Stomach (tissue), 9 donors: ENCODE measurements around the gene ADCY7. TPM values are rescaled to one million over a fixed set of nuclear protein-coding genes. Genes with fewer than 3 reads are reported as not detected.

Source experiments
- DNase-seq, 2 donors: peaks; one replicate each; pipeline versions ENCODE4 v3.0.0 to v3.0.0-alpha.2; 2013 to 2019
- H3K27ac ChIP-seq, 5 donors: fragments of 200-600 bp in 4 of 5; sonication (generic) in 4 of 5; one replicate each; pipeline ENCODE4 v1.5.1; 2013 to 2019; ENCODE audit warnings: mild to moderate bottlenecking in 1 of 5, moderate library complexity in 1 of 5
- H3K27me3 ChIP-seq, 3 donors: fragments of 200-600 bp; sonication (generic); one replicate each; pipeline ENCODE4 v1.5.1; 2017 to 2019; ENCODE audit warnings: mixed run types in 1 of 3
- H3K36me3 ChIP-seq, 4 donors: fragments of 200-600 bp; sonication (generic); 1 replicate in 3 of 4; 2 replicates in 1 of 4; pipeline ENCODE4 v1.5.1; 2016 to 2019
- H3K4me1 ChIP-seq, 4 donors: fragments of 200-600 bp; sonication (generic); one replicate each; pipeline ENCODE4 v1.5.1; 2016 to 2019
- H3K4me3 ChIP-seq, 4 donors: fragments of 200-600 bp; sonication (generic) in 3 of 4; one replicate each; pipeline ENCODE4 v1.5.1; 2016 to 2019; ENCODE audit warnings: mild to moderate bottlenecking in 1 of 4
- H3K9me3 ChIP-seq, 4 donors: fragments of 200-600 bp; sonication (generic); one replicate each; pipeline ENCODE4 v1.5.1; 2016 to 2019
- EP300 ChIP-seq: sonication (generic); formaldehyde crosslinking; IDR thresholded peaks from one replicate; pipeline ENCODE4 v1.6.1; 2017; ENCODE audit warnings: antibody characterized with exemption
- POLR2A ChIP-seq, 4 donors: fragments of 450-650 bp; IDR thresholded peaks; one replicate each; pipeline ENCODE4 v1.6.1; 2016; ENCODE audit warnings: antibody characterized with exemption in 4 of 4, control low read depth in 2 of 4, mild to moderate bottlenecking in 1 of 4, moderate library complexity in 1 of 4
- POLR2AphosphoS5 ChIP-seq, 3 donors: sonication (generic); formaldehyde crosslinking; IDR thresholded peaks; one replicate each; pipeline ENCODE4 v1.6.1; 2016; ENCODE audit warnings: antibody characterized with exemption in 3 of 3
- WGBS, 5 donors: extraction: QIAGEN DNeasy Blood & Tissue Kit in 3 of 5; methylation state at CpG; one replicate each; pipeline versions ENCODE4 v1.1.5 to v1.1.7; 2013 to 2018; 5-methylcytosine and 5-hydroxymethylcytosine counted together
- intact Hi-C: fragments of 100-400 bp; cut with DNase I; formaldehyde crosslinking; loops from one replicate; pipeline ENCODE4 v1.15.1; 2023; ENCODE audit warnings: low total_unique reads
- polyA plus RNA-seq, 3 donors: library from polyadenylated mRNA; stranded (reverse); fragments of 200-250 nt; gene quantifications; one replicate each; pipeline ENCODE4 v1.2.3, GENCODE V29; 2013
- total RNA-seq, 5 donors: library from RNA; depleted of rRNA; stranded (reverse); fragments of >200 nt; gene quantifications; one replicate each; pipeline versions ENCODE4 v1.1.0 to v1.2.3, GENCODE V29; 2014 to 2016
- TF ChIP-seq, protein P1 (sequence below), 7 experiments: fragments of 450-650 bp in 4 of 7; fragments of 200-600 bp in 3 of 7; sonication (generic) in 3 of 7; IDR thresholded peaks; one replicate each; pipeline ENCODE4 v1.5.1; 2016 to 2019; ENCODE audit warnings: antibody characterized with exemption in 7 of 7, control low read depth in 2 of 7, mild to moderate bottlenecking in 1 of 7
- donor health status: healthy with polysubstance abuse.
- donor health status: Bipolar disorder and iron deficiency.
- donor health status: healthy.

The ADCY7 gene
- total and polyA plus RNA-seq, 8 donors = 0.76 to 216 (median 16.5) TPM

DNA sequence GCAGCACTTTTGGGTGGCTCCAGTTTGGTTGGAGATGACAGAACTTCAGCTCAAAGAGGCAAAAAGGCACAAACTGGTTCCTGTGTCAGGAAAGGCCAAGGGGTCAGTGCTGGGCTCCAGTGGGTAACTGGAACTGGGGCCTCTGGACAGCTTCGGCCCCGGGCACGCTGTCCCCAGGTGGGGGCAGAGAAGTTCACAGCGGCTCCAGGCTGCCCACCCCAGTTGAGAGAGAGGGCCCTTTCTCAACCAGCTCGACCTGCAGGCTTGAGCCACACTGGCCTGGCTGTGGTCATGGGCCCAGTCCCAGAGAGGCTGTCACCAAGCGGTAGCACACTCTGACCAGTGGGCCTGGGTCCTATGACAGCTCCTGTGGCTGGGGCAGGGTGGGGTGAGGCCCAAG is 24.5 kb downstream of the ADCY7 start:
- H3K27ac ChIP-seq = no peak overlapping the region
- no peaks in the 10 kb centered on the region for H3K4me1 ChIP-seq
- intact Hi-C loops = no loop called here
- H3K9me3 ChIP-seq = no peaks in the 10 kb centered on the region
- peaks cover 11 to 71% (median 39%) of the 10 kb centered on the region in 4 donors for H3K36me3 ChIP-seq
- H3K4me3 ChIP-seq = no peak overlapping the region
- DNase-seq = no peak
- no peaks in the 10 kb centered on the region for H3K27me3 ChIP-seq
- WGBS, 5 donors = 92 to 96% (median 95%) methylated on average over 3 to 6 of the region's 6 CpGs
- TF ChIP-seq POLR2AphosphoS5 (IDR thresholded peaks at IDR 0.05) (no peak), POLR2A (IDR thresholded peaks at IDR 0.05) (no peak), EP300 (no peak)
- TF ChIP-seq, protein P1, sequence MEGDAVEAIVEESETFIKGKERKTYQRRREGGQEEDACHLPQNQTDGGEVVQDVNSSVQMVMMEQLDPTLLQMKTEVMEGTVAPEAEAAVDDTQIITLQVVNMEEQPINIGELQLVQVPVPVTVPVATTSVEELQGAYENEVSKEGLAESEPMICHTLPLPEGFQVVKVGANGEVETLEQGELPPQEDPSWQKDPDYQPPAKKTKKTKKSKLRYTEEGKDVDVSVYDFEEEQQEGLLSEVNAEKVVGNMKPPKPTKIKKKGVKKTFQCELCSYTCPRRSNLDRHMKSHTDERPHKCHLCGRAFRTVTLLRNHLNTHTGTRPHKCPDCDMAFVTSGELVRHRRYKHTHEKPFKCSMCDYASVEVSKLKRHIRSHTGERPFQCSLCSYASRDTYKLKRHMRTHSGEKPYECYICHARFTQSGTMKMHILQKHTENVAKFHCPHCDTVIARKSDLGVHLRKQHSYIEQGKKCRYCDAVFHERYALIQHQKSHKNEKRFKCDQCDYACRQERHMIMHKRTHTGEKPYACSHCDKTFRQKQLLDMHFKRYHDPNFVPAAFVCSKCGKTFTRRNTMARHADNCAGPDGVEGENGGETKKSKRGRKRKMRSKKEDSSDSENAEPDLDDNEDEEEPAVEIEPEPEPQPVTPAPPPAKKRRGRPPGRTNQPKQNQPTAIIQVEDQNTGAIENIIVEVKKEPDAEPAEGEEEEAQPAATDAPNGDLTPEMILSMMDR (IDR thresholded peaks at IDR 0.05) = no peak

DNA sequence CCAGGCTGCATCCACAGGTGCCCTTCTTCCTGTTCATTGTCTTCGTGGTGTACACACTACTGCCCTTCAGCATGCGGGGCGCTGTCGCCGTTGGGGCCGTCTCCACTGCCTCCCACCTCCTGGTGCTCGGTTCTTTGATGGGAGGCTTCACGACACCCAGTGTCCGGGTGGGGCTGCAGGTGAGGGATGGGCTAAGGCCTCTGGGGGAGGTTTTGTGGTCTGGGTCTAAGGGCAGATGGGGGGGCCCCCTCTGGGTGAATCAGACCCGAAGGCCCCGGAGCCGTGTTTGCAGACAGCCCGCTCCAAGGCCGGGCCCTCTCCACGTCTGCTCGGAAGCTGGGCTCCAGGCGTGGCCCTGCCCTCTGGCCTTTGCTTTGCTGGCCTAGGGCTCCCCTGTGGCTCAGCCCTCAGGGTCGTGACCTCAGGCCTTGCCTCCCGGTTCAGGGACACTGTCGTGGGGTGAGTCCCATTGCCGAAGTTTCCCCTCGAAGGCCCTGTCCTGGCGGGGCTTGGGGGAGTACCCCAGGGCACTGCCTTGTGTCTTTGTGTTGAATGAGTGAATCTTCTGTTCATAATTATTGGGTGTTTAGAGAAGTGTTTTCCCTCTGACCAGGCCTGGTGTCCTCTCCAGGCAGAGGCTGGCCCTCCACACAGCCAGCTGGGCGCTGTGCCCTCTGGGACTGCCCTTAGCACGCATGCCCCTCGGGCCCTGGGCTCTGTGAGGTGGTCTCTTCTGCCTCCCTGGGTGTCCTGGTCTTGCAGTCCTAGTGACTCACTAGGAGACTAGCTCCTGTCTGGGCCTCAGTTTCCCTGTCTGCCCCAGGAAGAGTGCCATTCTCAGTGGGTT is 25.6 kb downstream of the ADCY7 start:
- no peaks in the 10 kb centered on the region for H3K9me3 ChIP-seq
- DNase-seq = no peak
- intact Hi-C loops = no loop called here
- H3K27ac ChIP-seq = no peak overlapping the region
- WGBS, 5 donors = 84 to 92% (median 86%) methylated on average over 13 to 26 of the region's 26 CpGs
- TF ChIP-seq POLR2A (IDR thresholded peaks at IDR 0.05) (no peak), EP300 (no peak), POLR2AphosphoS5 (IDR thresholded peaks at IDR 0.05) (no peak)
- TF ChIP-seq, protein P1 (IDR thresholded peaks at IDR 0.05) = no peak
- H3K27me3 ChIP-seq = no peaks in the 10 kb centered on the region
- H3K4me1 ChIP-seq = no peaks in the 10 kb centered on the region
- H3K4me3 ChIP-seq = no peak overlapping the region
- peaks cover 11 to 73% (median 43%) of the 10 kb centered on the region in 4 donors for H3K36me3 ChIP-seq

DNA sequence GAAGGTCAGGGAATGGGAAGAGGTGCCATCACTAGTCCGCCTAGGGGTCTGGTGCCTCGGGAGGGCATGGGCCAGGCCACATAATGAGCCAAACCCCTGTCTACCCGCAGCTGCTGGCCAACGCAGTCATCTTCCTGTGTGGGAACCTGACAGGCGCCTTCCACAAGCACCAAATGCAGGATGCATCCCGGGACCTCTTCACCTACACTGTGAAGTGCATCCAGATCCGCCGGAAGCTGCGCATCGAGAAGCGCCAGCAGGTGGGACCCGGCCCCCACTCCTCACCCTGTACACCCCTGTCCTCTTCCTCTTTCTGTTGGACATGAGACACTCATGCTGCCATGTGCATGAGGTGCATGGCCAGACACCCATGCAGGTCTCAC is 26.2 kb downstream of the ADCY7 start:
- TF ChIP-seq POLR2AphosphoS5 (IDR thresholded peaks at IDR 0.05) (no peak), POLR2A (IDR thresholded peaks at IDR 0.05) (no peak), EP300 (no peak)
- TF ChIP-seq, protein P1 (IDR thresholded peaks at IDR 0.05) = no peak

DNA sequence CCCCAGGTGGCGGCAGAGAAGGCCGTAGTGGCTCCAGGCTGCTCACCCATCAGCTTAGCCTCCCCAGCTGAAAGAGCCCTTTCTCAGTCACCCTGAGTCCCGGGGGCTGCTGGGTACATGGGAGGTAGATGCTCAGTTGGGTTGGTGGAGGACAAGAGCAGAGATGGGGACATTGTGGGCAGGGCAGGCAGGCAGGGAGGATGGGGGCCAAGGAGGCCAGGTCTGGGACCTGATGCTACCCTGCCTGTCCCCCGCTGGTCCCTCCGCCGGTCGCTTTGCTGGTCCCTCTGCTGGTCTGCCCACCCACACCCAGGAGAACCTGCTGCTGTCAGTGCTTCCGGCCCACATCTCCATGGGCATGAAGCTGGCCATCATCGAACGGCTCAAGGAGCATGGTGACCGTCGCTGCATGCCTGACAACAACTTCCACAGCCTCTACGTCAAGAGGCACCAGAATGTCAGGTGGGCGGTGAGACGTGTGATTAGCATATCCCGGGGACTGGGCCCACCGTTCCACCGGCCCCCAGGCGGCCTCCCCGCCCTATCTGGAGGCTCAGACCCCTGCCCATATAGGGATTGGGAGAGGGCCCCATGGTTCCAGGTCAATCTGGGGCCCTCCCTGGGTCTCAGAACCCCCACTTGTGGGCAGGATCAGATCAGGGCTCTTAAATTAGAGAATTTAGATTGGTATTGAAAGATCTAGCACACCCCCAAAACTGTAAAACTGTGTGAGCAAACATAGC is 26.9 kb downstream of the ADCY7 start:
- DNase-seq = no peak
- no peak overlapping the region for H3K4me3 ChIP-seq

More for the DNA sequence above, 26.2 kb downstream of the ADCY7 start:
- intact Hi-C loops = no loop called here
- DNase-seq = no peak
- H3K4me1 ChIP-seq = no peaks in the 10 kb centered on the region
- no peak overlapping the region for H3K4me3 ChIP-seq
- no peaks in the 10 kb centered on the region for H3K27me3 ChIP-seq
- H3K9me3 ChIP-seq = no peaks in the 10 kb centered on the region
- H3K36me3 ChIP-seq = peaks cover 11 to 80% (median 46%) of the 10 kb centered on the region in 4 donors
- 93 to 99% (median 95%) methylated on average over 8 to 12 of the region's 12 CpGs for WGBS, 5 donors
- no peak overlapping the region for H3K27ac ChIP-seq

More for the DNA sequence above, 26.9 kb downstream of the ADCY7 start:
- Histone ChIP-seq H3K9me3 (no peaks in the 10 kb centered on the region), H3K27me3 (no peaks in the 10 kb centered on the region), H3K4me1 (no peaks in the 10 kb centered on the region), H3K36me3 (peaks cover 11 to 78% (median 48%) of the 10 kb centered on the region in 4 donors), H3K27ac (no peak overlapping the region)
- WGBS, 5 donors = 88 to 93% (median 91%) methylated on average over 16 to 20 of the region's 20 CpGs
- TF ChIP-seq POLR2A (IDR thresholded peaks at IDR 0.05) (no peak), POLR2AphosphoS5 (IDR thresholded peaks at IDR 0.05) (no peak), EP300 (no peak)
- TF ChIP-seq, protein P1 (IDR thresholded peaks at IDR 0.05) = no peak
- intact Hi-C loops = no loop called here
